K562 (cell line): ENCODE results near the gene CD82. TPM values are rescaled to one million over a fixed set of nuclear protein-coding genes. Genes with fewer than 3 reads are reported as not detected.

Experiments used
- CREM ChIP-seq: IDR thresholded peaks from 2 replicates; pipeline ENCODE4 v1.6.1; 2014; ENCODE audit warnings: antibody characterized with exemption, low read depth
- E4F1 ChIP-seq: fragments of 250-450 bp; sonication (Bioruptor Pico); IDR thresholded peaks from 2 replicates; pipeline ENCODE4 v1.5.0; 2021; ENCODE audit warnings: mild to moderate bottlenecking, borderline replicate concordance
- ILF3 ChIP-seq: fragments of 450-650 bp; IDR thresholded peaks from 2 replicates; pipeline ENCODE4 v1.6.1; 2018; ENCODE audit warnings: antibody characterized with exemption, mild to moderate bottlenecking, moderate library complexity, borderline replicate concordance
- JUND ChIP-seq, 2 experiments: IDR thresholded peaks; 2 replicates in 1 of 2; 3 replicates in 1 of 2; pipeline ENCODE4 v1.6.1; 2011; ENCODE audit warnings: borderline replicate concordance in 2 of 2, low read depth in 2 of 2, low read length in 2 of 2, improper control_type of control experiment in 1 of 2, missing biosample characterization in 1 of 2, missing genetic modification characterization in 1 of 2, missing genetic modification reagents in 1 of 2
- TEAD1 ChIP-seq, 2 experiments: fragments of 450-650 bp in 1 of 2; sonication (generic) in 1 of 2; formaldehyde crosslinking; IDR thresholded peaks; 2 replicates each; pipeline versions ENCODE4 v1.4.0 to v1.8.0; 2020 to 2022; ENCODE audit warnings: mild to moderate bottlenecking in 2 of 2, missing genetic modification reagents in 1 of 2
- YY1 ChIP-seq, 3 experiments: IDR thresholded peaks; 2 replicates each; pipeline ENCODE4 v1.6.1; 2011; ENCODE audit warnings: low read length in 2 of 3, mild to moderate bottlenecking in 2 of 3, moderate library complexity in 2 of 3, borderline replicate concordance in 1 of 3, control low read depth in 1 of 3, low read depth in 1 of 3; ENCODE audit not compliant: insufficient read depth in 3 of 3, insufficient replicate concordance in 2 of 3, control insufficient read depth in 1 of 3, insufficient read length in 1 of 3; ENCODE audit errors: extremely low read depth in 1 of 3
- ZNF239 ChIP-seq: fragments of 250-450 bp; sonication (Bioruptor Pico); IDR thresholded peaks from 2 replicates; pipeline ENCODE4 v1.4.0; 2020; ENCODE audit warnings: mild to moderate bottlenecking
- ZNF668 ChIP-seq: fragments of 250-450 bp; sonication (Bioruptor Pico); IDR thresholded peaks from 2 replicates; pipeline ENCODE4 v1.8.0; 2022; ENCODE audit warnings: mild to moderate bottlenecking, inconsistent platforms
- polyA plus RNA-seq, 8 experiments: library from polyadenylated mRNA; depleted of rRNA in 4 of 8; stranded (reverse) in 5 of 8; unstranded in 3 of 8; fragments of >200 nt; fragmentation: Nextera tagmentation in 2 of 8; fragmentation: Illumina TruSeq in 1 of 8; extraction: Ambion mirVana in 2 of 8; extraction: Trizol in 1 of 8; gene quantifications; 2 replicates each; pipeline versions ENCODE4 v1.2.1 to v1.2.3, GENCODE V29; 2011 to 2014; ENCODE audit warnings: inconsistent platforms in 1 of 8, missing spikeins in 1 of 8
- total RNA-seq, 7 experiments: library from RNA; depleted of rRNA in 6 of 7; stranded (reverse); fragments of >200 nt in 6 of 7; fragmentation: Illumina TruSeq in 2 of 7; extraction: Trizol in 2 of 7; gene quantifications; 2 replicates each; pipeline versions ENCODE4 v1.2.1 to v1.2.3, GENCODE V29; 2011 to 2021; ENCODE audit warnings: low replicate concordance in 1 of 7
- TF ChIP-seq, protein P1 (sequence below): fragments of 250-450 bp; sonication (Bioruptor Pico); IDR thresholded peaks from 2 replicates; pipeline ENCODE4 v1.8.0; 2022; ENCODE audit warnings: inconsistent platforms
- TF ChIP-seq, protein P2 (sequence below): fragments of 250-450 bp; sonication (Bioruptor Pico); IDR thresholded peaks from 2 replicates; pipeline ENCODE4 v1.8.0; 2021; ENCODE audit warnings: moderate library complexity, mild to moderate bottlenecking, inconsistent platforms

The CD82 gene
- total and polyA plus RNA-seq, 9 of the 15 experiments (the other 6 are each of a cell fraction or from before 2014, with no cell fraction given), result 0.27 to 9.4 (median 3.0) TPM

- TF ChIP-seq E4F1 (no peak), ILF3 (no peak), ZNF668 (CRISPR knock-in tag) (no peak), ZNF239 (CRISPR knock-in tag) (no peak), CREM (no peak), YY1 (IDR thresholded peaks at IDR 0.05; ENCODE audit: borderline replicate concordance in 1 of 3, control insufficient read depth in 1 of 3, extremely low read depth in 1 of 3, insufficient read depth in 3 of 3, insufficient read length in 1 of 3, insufficient replicate concordance in 2 of 3, low read depth in 1 of 3, low read length in 2 of 3) (no peak), JUND (IDR thresholded peaks at IDR 0.05; ENCODE audit: borderline replicate concordance, low read depth, low read length) (no peak), JUND (tag; IDR thresholded peaks at IDR 0.05; ENCODE audit: borderline replicate concordance, low read depth, low read length) (no peak), TEAD1 (CRISPR knock-in tag; IDR thresholded peaks at IDR 0.05) (no peak)
- TF ChIP-seq, protein P1, sequence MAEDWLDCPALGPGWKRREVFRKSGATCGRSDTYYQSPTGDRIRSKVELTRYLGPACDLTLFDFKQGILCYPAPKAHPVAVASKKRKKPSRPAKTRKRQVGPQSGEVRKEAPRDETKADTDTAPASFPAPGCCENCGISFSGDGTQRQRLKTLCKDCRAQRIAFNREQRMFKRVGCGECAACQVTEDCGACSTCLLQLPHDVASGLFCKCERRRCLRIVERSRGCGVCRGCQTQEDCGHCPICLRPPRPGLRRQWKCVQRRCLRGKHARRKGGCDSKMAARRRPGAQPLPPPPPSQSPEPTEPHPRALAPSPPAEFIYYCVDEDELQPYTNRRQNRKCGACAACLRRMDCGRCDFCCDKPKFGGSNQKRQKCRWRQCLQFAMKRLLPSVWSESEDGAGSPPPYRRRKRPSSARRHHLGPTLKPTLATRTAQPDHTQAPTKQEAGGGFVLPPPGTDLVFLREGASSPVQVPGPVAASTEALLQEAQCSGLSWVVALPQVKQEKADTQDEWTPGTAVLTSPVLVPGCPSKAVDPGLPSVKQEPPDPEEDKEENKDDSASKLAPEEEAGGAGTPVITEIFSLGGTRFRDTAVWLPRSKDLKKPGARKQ (CRISPR knock-in tag), result no peak
- TF ChIP-seq, protein P2, sequence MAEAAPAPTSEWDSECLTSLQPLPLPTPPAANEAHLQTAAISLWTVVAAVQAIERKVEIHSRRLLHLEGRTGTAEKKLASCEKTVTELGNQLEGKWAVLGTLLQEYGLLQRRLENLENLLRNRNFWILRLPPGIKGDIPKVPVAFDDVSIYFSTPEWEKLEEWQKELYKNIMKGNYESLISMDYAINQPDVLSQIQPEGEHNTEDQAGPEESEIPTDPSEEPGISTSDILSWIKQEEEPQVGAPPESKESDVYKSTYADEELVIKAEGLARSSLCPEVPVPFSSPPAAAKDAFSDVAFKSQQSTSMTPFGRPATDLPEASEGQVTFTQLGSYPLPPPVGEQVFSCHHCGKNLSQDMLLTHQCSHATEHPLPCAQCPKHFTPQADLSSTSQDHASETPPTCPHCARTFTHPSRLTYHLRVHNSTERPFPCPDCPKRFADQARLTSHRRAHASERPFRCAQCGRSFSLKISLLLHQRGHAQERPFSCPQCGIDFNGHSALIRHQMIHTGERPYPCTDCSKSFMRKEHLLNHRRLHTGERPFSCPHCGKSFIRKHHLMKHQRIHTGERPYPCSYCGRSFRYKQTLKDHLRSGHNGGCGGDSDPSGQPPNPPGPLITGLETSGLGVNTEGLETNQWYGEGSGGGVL (CRISPR knock-in tag), result no peak
These were observed 34.8 kb downstream of the CD82 start (continued) for GRCh38 chr11:44600261-44600660.
